ENCODE data around the gene PCDH17.

PCDH17 gene, protein sequence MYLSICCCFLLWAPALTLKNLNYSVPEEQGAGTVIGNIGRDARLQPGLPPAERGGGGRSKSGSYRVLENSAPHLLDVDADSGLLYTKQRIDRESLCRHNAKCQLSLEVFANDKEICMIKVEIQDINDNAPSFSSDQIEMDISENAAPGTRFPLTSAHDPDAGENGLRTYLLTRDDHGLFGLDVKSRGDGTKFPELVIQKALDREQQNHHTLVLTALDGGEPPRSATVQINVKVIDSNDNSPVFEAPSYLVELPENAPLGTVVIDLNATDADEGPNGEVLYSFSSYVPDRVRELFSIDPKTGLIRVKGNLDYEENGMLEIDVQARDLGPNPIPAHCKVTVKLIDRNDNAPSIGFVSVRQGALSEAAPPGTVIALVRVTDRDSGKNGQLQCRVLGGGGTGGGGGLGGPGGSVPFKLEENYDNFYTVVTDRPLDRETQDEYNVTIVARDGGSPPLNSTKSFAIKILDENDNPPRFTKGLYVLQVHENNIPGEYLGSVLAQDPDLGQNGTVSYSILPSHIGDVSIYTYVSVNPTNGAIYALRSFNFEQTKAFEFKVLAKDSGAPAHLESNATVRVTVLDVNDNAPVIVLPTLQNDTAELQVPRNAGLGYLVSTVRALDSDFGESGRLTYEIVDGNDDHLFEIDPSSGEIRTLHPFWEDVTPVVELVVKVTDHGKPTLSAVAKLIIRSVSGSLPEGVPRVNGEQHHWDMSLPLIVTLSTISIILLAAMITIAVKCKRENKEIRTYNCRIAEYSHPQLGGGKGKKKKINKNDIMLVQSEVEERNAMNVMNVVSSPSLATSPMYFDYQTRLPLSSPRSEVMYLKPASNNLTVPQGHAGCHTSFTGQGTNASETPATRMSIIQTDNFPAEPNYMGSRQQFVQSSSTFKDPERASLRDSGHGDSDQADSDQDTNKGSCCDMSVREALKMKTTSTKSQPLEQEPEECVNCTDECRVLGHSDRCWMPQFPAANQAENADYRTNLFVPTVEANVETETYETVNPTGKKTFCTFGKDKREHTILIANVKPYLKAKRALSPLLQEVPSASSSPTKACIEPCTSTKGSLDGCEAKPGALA (N-terminal part only)

DNA sequence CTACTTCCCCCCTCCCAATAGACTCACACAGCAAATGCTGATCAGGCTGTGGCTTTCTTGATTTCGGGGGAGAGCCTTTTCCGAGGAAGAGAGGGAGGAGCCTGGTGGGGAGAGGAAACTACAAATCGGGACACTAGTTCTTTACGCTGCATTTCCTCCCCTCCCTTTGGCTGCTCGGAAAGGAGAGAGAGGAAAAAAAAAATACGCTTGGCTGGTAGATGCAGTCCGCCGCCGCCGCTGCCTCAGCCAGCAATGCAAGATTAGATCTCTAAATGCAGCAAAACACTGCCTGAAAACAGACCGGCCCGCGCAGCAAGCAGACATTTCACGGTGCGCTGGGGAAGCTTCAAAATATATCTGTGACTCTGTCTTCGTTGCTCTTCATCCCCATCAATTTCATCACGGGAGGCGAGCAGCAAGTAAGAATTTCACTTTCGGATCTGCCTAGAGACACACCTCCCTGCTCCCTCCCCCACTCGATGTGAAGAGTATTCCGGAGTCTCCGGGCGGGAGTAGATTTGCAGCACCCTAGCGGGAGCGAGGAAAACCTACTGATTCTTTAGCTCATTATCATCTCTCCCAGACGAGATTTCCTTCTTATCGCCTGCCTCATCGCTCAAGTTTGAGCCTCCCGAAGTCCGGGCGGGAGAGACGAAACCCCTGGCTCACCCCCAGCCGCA lies at the start of gene PCDH17:
Gene PCDH17, plus strand, starts transcription at position 149 of the 680 bp plus-strand sequence. CDS start 803 bp downstream, outside the sequence.
- no peak for DNase-seq

DNA sequence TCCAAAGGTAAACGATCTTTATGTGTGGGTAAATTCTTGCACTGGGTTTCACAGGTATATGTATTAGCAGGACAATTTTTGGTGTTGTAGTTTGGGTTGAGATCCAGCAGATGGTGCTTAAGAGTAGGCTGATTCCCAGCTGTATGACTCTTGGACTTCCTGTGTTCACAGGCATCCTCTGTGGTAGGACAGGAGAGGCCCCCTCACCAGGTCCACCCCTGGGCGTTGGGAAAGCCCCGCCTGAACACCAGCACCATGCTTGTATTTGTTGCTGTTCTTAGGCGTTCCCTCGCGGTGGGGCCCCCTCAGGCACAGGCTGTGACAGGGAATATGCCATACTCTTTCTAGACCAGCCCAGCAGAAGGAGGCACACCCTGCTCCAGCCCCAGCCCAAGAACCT lies 49.5 kb upstream of the PCDH17 start:
- no peak for DNase-seq

DNA sequence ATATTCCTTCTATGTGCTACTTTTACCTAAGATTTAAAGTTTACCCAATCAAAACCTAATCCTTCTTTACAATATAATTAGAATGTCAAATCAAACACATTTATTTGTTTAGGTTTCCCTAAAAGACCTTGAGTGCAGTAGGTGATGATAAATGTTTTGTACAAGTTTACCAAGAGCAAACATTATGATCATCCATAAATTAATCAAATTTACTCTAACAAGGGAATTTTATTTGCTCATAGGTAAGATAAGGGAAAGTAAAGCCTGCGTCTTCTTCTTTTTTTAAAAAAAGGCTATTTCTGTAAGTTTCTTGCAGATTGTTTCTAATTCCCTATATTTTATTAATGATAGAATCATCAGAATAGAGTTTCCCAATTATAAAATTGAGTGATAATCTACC lies 48.0 kb upstream of the PCDH17 start:
- no peak for DNase-seq

- no peak for DNase-seq
Measured at GRCh38 chr13:57588639-57589038, 42.9 kb upstream of the PCDH17 start.

- DNase-seq = no peak
Measured at GRCh38 chr13:57595775-57596174, 35.8 kb upstream of the PCDH17 start.

GRCh38 chr13:57601536-57601935 lies 30.0 kb upstream of the PCDH17 start:
- no peak for DNase-seq

DNA sequence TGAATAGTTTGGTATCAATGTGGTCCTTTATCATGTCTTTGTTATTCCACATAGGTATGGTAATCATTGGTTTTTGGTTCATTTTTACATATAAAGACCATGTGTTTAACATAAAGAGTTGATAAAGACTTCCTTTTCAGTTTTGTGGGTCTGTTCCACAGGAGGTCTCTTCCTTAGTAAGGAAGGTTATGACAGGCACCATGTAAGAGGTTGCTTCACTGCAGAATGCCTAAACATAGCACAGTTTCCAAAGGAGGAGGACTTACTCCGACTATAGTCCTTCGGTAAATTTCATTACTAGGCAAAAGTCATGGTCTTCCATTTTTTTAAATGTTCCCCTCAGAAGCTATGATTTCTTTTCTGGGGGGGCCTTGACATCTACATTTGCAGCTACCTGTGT lies 27.1 kb upstream of the PCDH17 start:
- no peak for DNase-seq

DNA sequence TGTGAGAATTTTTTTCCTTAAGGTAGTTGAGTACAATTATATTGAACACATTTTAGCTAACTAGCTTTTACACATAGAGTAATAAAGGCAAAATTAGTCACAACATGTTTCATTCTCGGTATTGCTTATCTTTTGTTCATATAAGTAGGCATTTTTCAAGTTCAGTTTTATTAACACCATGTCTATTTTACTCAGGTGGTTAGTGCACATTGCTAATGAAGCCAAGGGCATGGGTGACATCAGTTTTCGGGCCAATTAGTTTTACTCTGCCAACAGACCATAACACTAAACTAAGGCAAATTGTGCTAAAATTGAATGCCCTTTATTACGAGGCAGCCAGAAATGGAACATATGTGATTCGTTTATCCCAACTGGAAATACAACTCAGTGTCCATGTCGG lies 19.6 kb upstream of the PCDH17 start:
- DNase-seq = no peak

DNA sequence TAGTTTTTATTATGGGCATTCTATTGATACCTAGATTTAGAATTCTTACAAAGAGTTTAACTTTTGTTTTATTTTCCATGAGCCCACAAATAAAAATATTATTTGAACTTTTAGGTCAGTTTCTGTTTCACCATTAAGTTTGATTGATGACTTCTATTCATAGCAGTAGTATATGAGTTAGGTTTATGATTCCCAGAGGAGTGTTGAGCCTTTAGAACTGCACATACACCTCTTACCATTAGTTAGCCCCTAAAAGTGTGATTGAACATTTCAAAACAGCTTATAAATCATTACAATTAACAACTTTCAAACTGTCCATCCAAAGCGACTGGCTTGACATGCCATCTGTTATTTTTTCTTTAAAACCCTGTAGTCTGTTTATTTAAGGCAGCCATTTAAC lies 19.0 kb upstream of the PCDH17 start:
- DNase-seq = no peak

- no peak for DNase-seq
Measured at GRCh38 chr13:57624565-57625435, 6.7 kb upstream of the PCDH17 start.

GRCh38 chr13:57627663-57628062 lies 3.9 kb upstream of the PCDH17 start:
- peak; percentile 11 for DNase-seq

DNA sequence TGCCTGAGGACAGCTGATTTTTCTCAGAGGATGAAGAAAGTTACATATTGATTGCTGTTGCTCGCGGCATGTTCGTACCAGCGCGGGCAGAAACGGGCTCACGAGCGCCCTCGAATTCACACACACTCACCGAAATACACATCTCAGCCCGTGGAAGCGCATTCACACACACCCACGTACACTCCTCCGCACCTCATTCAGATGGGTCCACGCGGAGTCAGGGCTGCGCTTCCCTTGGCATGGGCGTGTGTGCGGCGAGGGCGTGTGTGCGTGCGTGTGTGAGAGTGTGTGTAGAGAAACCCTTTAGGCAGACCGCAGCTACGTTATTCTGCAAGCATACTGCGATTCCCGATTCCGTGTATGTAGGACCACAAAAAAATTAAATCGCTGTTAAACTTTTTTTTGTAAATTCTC lies 2.1 kb upstream of the PCDH17 start:
- no peak for DNase-seq

- DNase-seq = peak; percentile 53
Measured at GRCh38 chr13:57629821-57630235, 1.7 kb upstream of the PCDH17 start.

- no peak for DNase-seq
Measured at GRCh38 chr13:57630661-57631595, 616 bp upstream of the PCDH17 start.

GRCh38 chr13:57632276-57633140 lies 964 bp downstream of the PCDH17 start:
- no peak for DNase-seq

DNA sequence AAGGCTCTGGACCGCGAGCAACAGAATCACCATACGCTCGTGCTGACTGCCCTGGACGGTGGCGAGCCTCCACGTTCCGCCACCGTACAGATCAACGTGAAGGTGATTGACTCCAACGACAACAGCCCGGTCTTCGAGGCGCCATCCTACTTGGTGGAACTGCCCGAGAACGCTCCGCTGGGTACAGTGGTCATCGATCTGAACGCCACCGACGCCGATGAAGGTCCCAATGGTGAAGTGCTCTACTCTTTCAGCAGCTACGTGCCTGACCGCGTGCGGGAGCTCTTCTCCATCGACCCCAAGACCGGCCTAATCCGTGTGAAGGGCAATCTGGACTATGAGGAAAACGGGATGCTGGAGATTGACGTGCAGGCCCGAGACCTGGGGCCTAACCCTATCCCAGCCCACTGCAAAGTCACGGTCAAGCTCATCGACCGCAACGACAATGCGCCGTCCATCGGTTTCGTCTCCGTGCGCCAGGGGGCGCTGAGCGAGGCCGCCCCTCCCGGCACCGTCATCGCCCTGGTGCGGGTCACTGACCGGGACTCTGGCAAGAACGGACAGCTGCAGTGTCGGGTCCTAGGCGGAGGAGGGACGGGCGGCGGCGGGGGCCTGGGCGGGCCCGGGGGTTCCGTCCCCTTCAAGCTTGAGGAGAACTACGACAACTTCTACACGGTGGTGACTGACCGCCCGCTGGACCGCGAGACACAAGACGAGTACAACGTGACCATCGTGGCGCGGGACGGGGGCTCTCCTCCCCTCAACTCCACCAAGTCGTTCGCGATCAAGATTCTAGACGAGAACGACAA lies 1.8 kb downstream of the PCDH17 start:
- no peak for DNase-seq

DNA sequence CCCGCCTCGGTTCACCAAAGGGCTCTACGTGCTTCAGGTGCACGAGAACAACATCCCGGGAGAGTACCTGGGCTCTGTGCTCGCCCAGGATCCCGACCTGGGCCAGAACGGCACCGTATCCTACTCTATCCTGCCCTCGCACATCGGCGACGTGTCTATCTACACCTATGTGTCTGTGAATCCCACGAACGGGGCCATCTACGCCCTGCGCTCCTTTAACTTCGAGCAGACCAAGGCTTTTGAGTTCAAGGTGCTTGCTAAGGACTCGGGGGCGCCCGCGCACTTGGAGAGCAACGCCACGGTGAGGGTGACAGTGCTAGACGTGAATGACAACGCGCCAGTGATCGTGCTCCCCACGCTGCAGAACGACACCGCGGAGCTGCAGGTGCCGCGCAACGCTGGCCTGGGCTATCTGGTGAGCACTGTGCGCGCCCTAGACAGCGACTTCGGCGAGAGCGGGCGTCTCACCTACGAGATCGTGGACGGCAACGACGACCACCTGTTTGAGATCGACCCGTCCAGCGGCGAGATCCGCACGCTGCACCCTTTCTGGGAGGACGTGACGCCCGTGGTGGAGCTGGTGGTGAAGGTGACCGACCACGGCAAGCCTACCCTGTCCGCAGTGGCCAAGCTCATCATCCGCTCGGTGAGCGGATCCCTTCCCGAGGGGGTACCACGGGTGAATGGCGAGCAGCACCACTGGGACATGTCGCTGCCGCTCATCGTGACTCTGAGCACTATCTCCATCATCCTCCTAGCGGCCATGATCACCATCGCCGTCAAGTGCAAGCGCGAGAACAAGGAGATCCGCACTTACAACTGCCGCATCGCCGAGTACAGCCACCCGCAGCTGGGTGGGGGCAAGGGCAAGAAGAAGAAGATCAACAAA lies 2.6 kb downstream of the PCDH17 start:
- DNase-seq = no peak

- DNase-seq = no peak
Measured at GRCh38 chr13:57634839-57635165, 3.3 kb downstream of the PCDH17 start.
